IMR-90 (cell line): ENCODE measurements around the gene UGT1A10. TPM values are rescaled to one million over a fixed set of nuclear protein-coding genes. Genes with fewer than 3 reads are reported as not detected.

ENCODE experiments used
- ATAC-seq: fragments of 200-7000 bp; cut with Tn5 transposase; 2 replicates; pipeline ENCODE4 v1.9.1; 2020; ENCODE audit warnings: low read depth, mild to moderate bottlenecking, moderate library complexity
- BruUV-seq: library from RNA; stranded (reverse); fragments of 400-500 nt; replicated peaks from 2 replicates; lab custom pipeline; 2021; lab: Mats Ljungman, UMichigan
- CTCF ChIA-PET: fragments of 300-600 bp; formaldehyde crosslinking; extraction: SDS; loops from one replicate; lab custom pipeline; 2021; ENCODE audit warnings: antibody characterized with exemption; lab: Yijun Ruan, JAX
- POLR2A ChIA-PET: fragments of 300-600 bp; sonication (Branson Sonifier 250); formaldehyde crosslinking; loops from one replicate; lab custom pipeline; 2022; ENCODE audit warnings: antibody characterized with exemption; ENCODE audit not compliant: unreplicated experiment; lab: Charles Lee
- DNase-seq: peaks from one replicate; pipeline ENCODE4 v3.0.0; 2013
- H2AFZ ChIP-seq: replicated peaks from 2 replicates; pipeline ENCODE3; 2013; ENCODE audit warnings: low read length, mild to moderate bottlenecking; ENCODE audit not compliant: poor library complexity
- H2AK5ac ChIP-seq: 2 replicates; pipeline ENCODE4 v1.6.1; 2013; ENCODE audit warnings: low read depth, low read length, inconsistent platforms
- H2AK9ac ChIP-seq: replicated peaks from 2 replicates; pipeline ENCODE3; 2013; ENCODE audit warnings: mild to moderate bottlenecking, low read depth, low read length, moderate library complexity; ENCODE audit not compliant: poor library complexity
- H2BK120ac ChIP-seq: 2 replicates; pipeline ENCODE4 v1.6.1; 2013; ENCODE audit warnings: low read depth, low read length, inconsistent platforms
- H2BK15ac ChIP-seq: 3 replicates; pipeline ENCODE4 v1.6.1; 2013; ENCODE audit warnings: low read depth, low read length, inconsistent platforms
- H2BK20ac ChIP-seq: 2 replicates; pipeline ENCODE4 v1.6.1; 2013; ENCODE audit warnings: low read depth, mild to moderate bottlenecking, inconsistent platforms, low read length, moderate library complexity
- H2BK5ac ChIP-seq: 2 replicates; pipeline ENCODE4 v1.6.1; 2013; ENCODE audit warnings: mild to moderate bottlenecking, low read depth, low read length, inconsistent platforms; ENCODE audit not compliant: poor library complexity, severe bottlenecking
- H3K14ac ChIP-seq: replicated peaks from 2 replicates; pipeline ENCODE4 v1.6.1; 2013; ENCODE audit warnings: low read depth, low read length, inconsistent platforms
- H3K18ac ChIP-seq: 2 replicates; pipeline ENCODE4 v1.6.1; 2013; ENCODE audit warnings: low read depth, low read length, control low read depth
- H3K23ac ChIP-seq: 2 replicates; pipeline ENCODE4 v1.6.1; 2013; ENCODE audit warnings: low read depth, low read length, inconsistent platforms
- H3K27ac ChIP-seq: 2 replicates; pipeline ENCODE4 v1.5.1; 2013; ENCODE audit warnings: mild to moderate bottlenecking, control low read depth, low read length; ENCODE audit not compliant: insufficient read depth
- H3K27me3 ChIP-seq: 2 replicates; pipeline ENCODE4 v1.6.1; 2013; ENCODE audit warnings: low read length; ENCODE audit not compliant: control insufficient read depth, insufficient read depth
- H3K36me3 ChIP-seq: 2 replicates; pipeline ENCODE4 v1.6.1; 2013; ENCODE audit warnings: low read length, mixed read lengths; ENCODE audit not compliant: control insufficient read depth, insufficient read depth
- H3K4ac ChIP-seq: 2 replicates; pipeline ENCODE4 v1.6.1; 2013; ENCODE audit warnings: low read depth, low read length, inconsistent platforms
- H3K4me1 ChIP-seq: 2 replicates; pipeline ENCODE4 v1.6.1; 2013; ENCODE audit warnings: low read length, mixed read lengths; ENCODE audit not compliant: control insufficient read depth, insufficient read depth
- H3K4me2 ChIP-seq: 2 replicates; pipeline ENCODE4 v1.6.1; 2013; ENCODE audit warnings: low read depth, mild to moderate bottlenecking, control low read depth, low read length, moderate library complexity
- H3K4me3 ChIP-seq: 2 replicates; pipeline ENCODE4 v1.5.1; 2013; ENCODE audit warnings: low read depth, mild to moderate bottlenecking, control low read depth, low read length, moderate library complexity; ENCODE audit not compliant: insufficient read depth
- H3K56ac ChIP-seq: 2 replicates; pipeline ENCODE4 v1.6.1; 2013; ENCODE audit warnings: low read length, inconsistent platforms; ENCODE audit not compliant: insufficient read depth; ENCODE audit errors: extremely low read depth
- H3K79me1 ChIP-seq, 2 experiments: 2 replicates each; pipeline ENCODE4 v1.6.1; 2013; ENCODE audit warnings: low read length in 2 of 2, inconsistent platforms in 1 of 2, low read depth in 1 of 2
- H3K9ac ChIP-seq: 2 replicates; pipeline ENCODE4 v1.6.1; 2013; ENCODE audit warnings: low read depth, low read length, control low read depth
- H3K9me1 ChIP-seq: 2 replicates; pipeline ENCODE4 v1.6.1; 2013; ENCODE audit warnings: low read length, inconsistent platforms; ENCODE audit not compliant: insufficient read depth
- H3K9me3 ChIP-seq: 2 replicates; pipeline ENCODE4 v1.6.1; 2013; ENCODE audit warnings: low read length; ENCODE audit not compliant: control insufficient read depth, insufficient read depth
- H4K20me1 ChIP-seq: 2 replicates; pipeline ENCODE4 v1.6.1; 2013; ENCODE audit warnings: low read length, inconsistent platforms; ENCODE audit not compliant: insufficient read depth
- H4K5ac ChIP-seq: 2 replicates; pipeline ENCODE4 v1.6.1; 2013; ENCODE audit warnings: mild to moderate bottlenecking, low read depth, low read length, control low read depth
- H4K8ac ChIP-seq, 2 experiments: 2 replicates each; pipeline ENCODE4 v1.6.1; 2013; ENCODE audit warnings: low read depth in 2 of 2, low read length in 2 of 2, control low read depth in 1 of 2, inconsistent platforms in 1 of 2
- H4K91ac ChIP-seq: 2 replicates; pipeline ENCODE4 v1.6.1; 2013; ENCODE audit warnings: low read depth, low read length, inconsistent platforms; ENCODE audit not compliant: insufficient read depth
- BHLHE40 ChIP-seq: fragments of 150-350 bp; IDR thresholded peaks from 2 replicates; pipeline ENCODE4 v1.6.1; 2016; ENCODE audit warnings: mild to moderate bottlenecking, low read depth, low read length
- CEBPB ChIP-seq: IDR thresholded peaks from 2 replicates; pipeline ENCODE4 v1.6.1; 2012; ENCODE audit warnings: low read depth, low read length, improper control_type of control experiment
- CHD1 ChIP-seq: IDR thresholded peaks from 2 replicates; pipeline ENCODE4 v1.6.1; 2012; ENCODE audit warnings: low read depth, low read length, improper control_type of control experiment
- ELK1 ChIP-seq: fragments of 150-350 bp; IDR thresholded peaks from 2 replicates; pipeline ENCODE4 v1.6.1; 2016; ENCODE audit warnings: low read depth, mild to moderate bottlenecking, low read length, moderate library complexity, borderline replicate concordance
- FOS ChIP-seq: fragments of 150-350 bp; IDR thresholded peaks from 2 replicates; pipeline ENCODE4 v1.6.1; 2016; ENCODE audit warnings: low read depth, low read length
- MAFK ChIP-seq: IDR thresholded peaks from 2 replicates; pipeline ENCODE4 v1.6.1; 2012; ENCODE audit warnings: low read depth, low read length, improper control_type of control experiment
- MAZ ChIP-seq: IDR thresholded peaks from 2 replicates; pipeline ENCODE4 v1.6.1; 2012; ENCODE audit warnings: low read depth, mild to moderate bottlenecking, low read length, improper control_type of control experiment, moderate library complexity, borderline replicate concordance
- MXI1 ChIP-seq: IDR thresholded peaks from 2 replicates; pipeline ENCODE4 v1.6.1; 2012; ENCODE audit warnings: low read depth, mild to moderate bottlenecking, low read length, moderate library complexity, borderline replicate concordance
- NFE2L2 ChIP-seq: fragments of 150-350 bp; IDR thresholded peaks from 2 replicates; pipeline ENCODE4 v1.6.1; 2016; ENCODE audit warnings: low read depth, mild to moderate bottlenecking, low read length
- POLR2A ChIP-seq: IDR thresholded peaks from 2 replicates; pipeline ENCODE4 v1.6.1; 2012; ENCODE audit warnings: mild to moderate bottlenecking, low read depth, low read length
- RAD21 ChIP-seq: IDR thresholded peaks from 2 replicates; pipeline ENCODE4 v1.6.1; 2012; ENCODE audit warnings: low read length, improper control_type of control experiment
- RFX5 ChIP-seq: IDR thresholded peaks from 2 replicates; pipeline ENCODE4 v1.8.0; 2012; ENCODE audit warnings: low read depth, mild to moderate bottlenecking, low read length, moderate library complexity
- SMC3 ChIP-seq: fragments of 150-350 bp; IDR thresholded peaks from 2 replicates; pipeline ENCODE4 v1.6.1; 2016; ENCODE audit warnings: low read depth, mild to moderate bottlenecking, antibody characterized with exemption, low read length, moderate library complexity
- WGBS, 2 experiments: methylation state at CpG; one replicate each; pipeline versions ENCODE4 v1.1.5 to v1.1.7; 2013; ENCODE audit warnings: missing lambda C conversion rate in 2 of 2; ENCODE audit not compliant: insufficient read length in 1 of 2; ENCODE audit errors: extremely low coverage in 2 of 2; 5-methylcytosine and 5-hydroxymethylcytosine counted together
- dilution Hi-C: fragments of 300-500 bp; cut with HindIII; formaldehyde crosslinking; loops from one replicate; pipeline ENCODE4 v1.14.3; 2018; ENCODE audit warnings: low sequenced_read_pairs; ENCODE audit not compliant: unreplicated experiment
- in situ Hi-C: fragments of 300-500 bp; cut with MboI; formaldehyde crosslinking; loops from 3 replicates; pipeline ENCODE4 v1.14.3; 2019; ENCODE audit warnings: low sequenced_read_pairs, inconsistent platforms, mixed read lengths
- intact Hi-C: fragments of 100-400 bp; cut with micrococcal nuclease; formaldehyde crosslinking; loops from 2 replicates; pipeline ENCODE4 v1.10.0; 2022
- polyA plus RNA-seq, 3 experiments: library from polyadenylated mRNA; depleted of rRNA; stranded (reverse); fragments of >200 nt; gene quantifications; 2 replicates each; pipeline ENCODE4 v1.2.3, GENCODE V29; 2012; ENCODE audit warnings: low replicate concordance in 1 of 3
- total RNA-seq: library from RNA; depleted of rRNA; stranded (reverse); fragments of >200 nt; gene quantifications from 2 replicates; pipeline ENCODE4 v1.2.3, GENCODE V29; 2012
- TF ChIP-seq, protein P1 (sequence below): fragments of 150-350 bp; IDR thresholded peaks from 2 replicates; pipeline ENCODE4 v1.6.1; 2017; ENCODE audit warnings: mild to moderate bottlenecking, antibody characterized with exemption, low read length, low read depth
- TF ChIP-seq, protein P2 (sequence below): conservative IDR thresholded peaks from 2 replicates; pipeline ENCODE4 v1.5.1; 2012; ENCODE audit warnings: mild to moderate bottlenecking, low read depth, low read length, improper control_type of control experiment

The UGT1A10 gene
- total and polyA plus RNA-seq, 2 of the 4 experiments (the other 2 are of a cell fraction) = not detected

- in situ Hi-C loops (no loop called here), intact Hi-C loops (no loop called here), dilution Hi-C loops (no loop called here)
- peaks cover 2% of the 10 kb centered on the region; the same call in 1 of the 2 replicates for H3K4me1 ChIP-seq
- no peak overlapping the region for H2BK20ac ChIP-seq
- no peak overlapping the region for H2BK15ac ChIP-seq
- peaks cover 4% of the 10 kb centered on the region; the same call in 1 of the 2 replicates for H3K9me3 ChIP-seq
- no peak overlapping the region for H3K4me3 ChIP-seq
- no peaks in the 10 kb centered on the region for H3K36me3 ChIP-seq
- H3K14ac ChIP-seq = no peak overlapping the region
- no TSS peak for BruUV-seq
- WGBS, 2 experiments = 88% methylated on average over 29 of the region's 44 CpGs; no CpG with 5 or more reads in 1 of the 2 experiments
- no peak overlapping the region for H4K91ac ChIP-seq
- no peak overlapping the region for H3K9ac ChIP-seq
- no peak overlapping the region for H3K56ac ChIP-seq
- no peaks in the 10 kb centered on the region for H3K79me1 ChIP-seq
- no peak for ATAC-seq
- no peak overlapping the region for H3K23ac ChIP-seq
- POLR2A ChIA-PET = no interaction called here
- H2AK9ac ChIP-seq = no peak overlapping the region
- H2BK5ac ChIP-seq = no peak overlapping the region
- peak overlapping the region; percentile 32 for H2AFZ ChIP-seq
- H3K18ac ChIP-seq = no peak overlapping the region
- no peak overlapping the region for H3K4ac ChIP-seq
- no peaks in the 10 kb centered on the region for H3K9me1 ChIP-seq
- no peak for DNase-seq
- H4K8ac ChIP-seq = no peak overlapping the region
- TF ChIP-seq MXI1 = no peak
- TF ChIP-seq ELK1 = no peak
- no peak for TF ChIP-seq FOS
- TF ChIP-seq, protein P1, sequence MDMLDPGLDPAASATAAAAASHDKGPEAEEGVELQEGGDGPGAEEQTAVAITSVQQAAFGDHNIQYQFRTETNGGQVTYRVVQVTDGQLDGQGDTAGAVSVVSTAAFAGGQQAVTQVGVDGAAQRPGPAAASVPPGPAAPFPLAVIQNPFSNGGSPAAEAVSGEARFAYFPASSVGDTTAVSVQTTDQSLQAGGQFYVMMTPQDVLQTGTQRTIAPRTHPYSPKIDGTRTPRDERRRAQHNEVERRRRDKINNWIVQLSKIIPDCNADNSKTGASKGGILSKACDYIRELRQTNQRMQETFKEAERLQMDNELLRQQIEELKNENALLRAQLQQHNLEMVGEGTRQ = no peak
- no peak for TF ChIP-seq CHD1
- TF ChIP-seq MAFK = no peak
- TF ChIP-seq, protein P2, sequence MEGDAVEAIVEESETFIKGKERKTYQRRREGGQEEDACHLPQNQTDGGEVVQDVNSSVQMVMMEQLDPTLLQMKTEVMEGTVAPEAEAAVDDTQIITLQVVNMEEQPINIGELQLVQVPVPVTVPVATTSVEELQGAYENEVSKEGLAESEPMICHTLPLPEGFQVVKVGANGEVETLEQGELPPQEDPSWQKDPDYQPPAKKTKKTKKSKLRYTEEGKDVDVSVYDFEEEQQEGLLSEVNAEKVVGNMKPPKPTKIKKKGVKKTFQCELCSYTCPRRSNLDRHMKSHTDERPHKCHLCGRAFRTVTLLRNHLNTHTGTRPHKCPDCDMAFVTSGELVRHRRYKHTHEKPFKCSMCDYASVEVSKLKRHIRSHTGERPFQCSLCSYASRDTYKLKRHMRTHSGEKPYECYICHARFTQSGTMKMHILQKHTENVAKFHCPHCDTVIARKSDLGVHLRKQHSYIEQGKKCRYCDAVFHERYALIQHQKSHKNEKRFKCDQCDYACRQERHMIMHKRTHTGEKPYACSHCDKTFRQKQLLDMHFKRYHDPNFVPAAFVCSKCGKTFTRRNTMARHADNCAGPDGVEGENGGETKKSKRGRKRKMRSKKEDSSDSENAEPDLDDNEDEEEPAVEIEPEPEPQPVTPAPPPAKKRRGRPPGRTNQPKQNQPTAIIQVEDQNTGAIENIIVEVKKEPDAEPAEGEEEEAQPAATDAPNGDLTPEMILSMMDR = no peak
- no peak for TF ChIP-seq RFX5
- TF ChIP-seq POLR2A = no peak
- TF ChIP-seq RAD21 = no peak
- no peak for TF ChIP-seq NFE2L2
- no peak for TF ChIP-seq MAZ
- no peak for TF ChIP-seq BHLHE40
- TF ChIP-seq CEBPB = no peak
- TF ChIP-seq SMC3 = no peak
- CTCF ChIA-PET = no interaction called here
- H4K5ac ChIP-seq = no peak overlapping the region
- no peaks in the 10 kb centered on the region for H4K20me1 ChIP-seq
- no peak overlapping the region for H2AK5ac ChIP-seq
- no peak overlapping the region for H3K27ac ChIP-seq
- H2BK120ac ChIP-seq = no peak overlapping the region
- no peaks in the 10 kb centered on the region for H3K27me3 ChIP-seq
- H3K4me2 ChIP-seq = no peak overlapping the region
Observed at GRCh38 chr2:233754872-233755611, 118.8 kb downstream of the UGT1A10 start.
